ENCODE measurements around the gene TREML2.

DNA sequence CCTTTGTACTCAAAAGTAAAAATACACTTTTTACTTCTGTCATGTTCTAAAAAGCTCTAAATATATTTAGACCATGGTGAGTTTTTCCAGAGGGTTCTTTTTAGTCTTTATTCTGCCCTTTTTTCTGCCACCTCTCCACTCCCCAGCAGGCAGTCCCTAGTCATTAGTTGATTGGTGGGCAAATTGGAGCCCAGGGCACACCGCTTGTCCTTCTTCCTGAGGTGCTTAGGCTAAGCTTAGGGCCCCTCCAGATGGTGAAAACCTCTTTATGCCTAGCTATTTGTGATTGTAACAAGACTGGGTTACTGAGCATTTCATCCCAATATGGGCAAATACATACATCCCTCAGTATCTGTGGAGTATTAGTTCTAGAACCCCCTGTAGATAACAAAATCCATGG is 53.0 kb downstream of the TREML2 start:
- TF ChIP-seq CTCF (IDR thresholded peaks at IDR 0.05) (no peak), POLR2AphosphoS5 (IDR thresholded peaks at IDR 0.05) (no peak), EP300 (IDR thresholded peaks at IDR 0.05) (no peak), POLR2A (IDR thresholded peaks at IDR 0.05; ENCODE audit: low read depth) (no peak)
